HepG2 (cell line): ENCODE measurements around the gene NDRG2. TPM values are rescaled to one million over a fixed set of nuclear protein-coding genes. Genes with fewer than 3 reads are reported as not detected.
A peak's percentile ranks its signal among the peaks of the same experiment; 100 is the strongest.

Experiments
- GATAD2A ChIP-seq: IDR thresholded peaks from 2 replicates; pipeline ENCODE4 v1.6.1; 2016
- GZF1 ChIP-seq: sonication (generic); formaldehyde crosslinking; IDR thresholded peaks from 2 replicates; pipeline ENCODE4 v1.5.1; 2020; ENCODE audit warnings: mild to moderate bottlenecking, missing genetic modification reagents
- IKZF4 ChIP-seq: sonication (generic); formaldehyde crosslinking; IDR thresholded peaks from 2 replicates; pipeline ENCODE4 v1.5.1; 2020; ENCODE audit warnings: borderline replicate concordance, mild to moderate bottlenecking, low read depth, missing genetic modification reagents; ENCODE audit errors: not compliant biosample characterization
- KLF16 ChIP-seq, 2 experiments: sonication (generic) in 1 of 2; formaldehyde crosslinking in 1 of 2; IDR thresholded peaks; 2 replicates each; pipeline versions ENCODE4 v1.6.1 to v1.8.0; 2016 to 2023; ENCODE audit warnings: missing genetic modification reagents in 2 of 2, missing compliant biosample characterization in 1 of 2
- MEF2D ChIP-seq: sonication (generic); formaldehyde crosslinking; IDR thresholded peaks from 2 replicates; pipeline ENCODE4 v1.5.1; 2020; ENCODE audit warnings: mild to moderate bottlenecking, missing genetic modification reagents
- MYC ChIP-seq: sonication (generic); formaldehyde crosslinking; IDR thresholded peaks from 2 replicates; pipeline ENCODE4 v1.9.0; 2021; ENCODE audit warnings: missing genetic modification reagents, borderline replicate concordance
- NCOA1 ChIP-seq: sonication (generic); formaldehyde crosslinking; IDR thresholded peaks from 2 replicates; pipeline ENCODE4 v1.9.0; 2021; ENCODE audit warnings: missing genetic modification reagents
- PAWR ChIP-seq: sonication (generic); formaldehyde crosslinking; IDR thresholded peaks from 2 replicates; pipeline ENCODE4 v1.4.0; 2020; ENCODE audit warnings: missing genetic modification reagents, mild to moderate bottlenecking, borderline replicate concordance
- PCBP1 ChIP-seq: fragments of 200-400 bp; formaldehyde crosslinking; IDR thresholded peaks from 2 replicates; pipeline ENCODE4 v1.6.1; 2017; ENCODE audit warnings: mild to moderate bottlenecking, low read depth, low read length, borderline replicate concordance
- RNF219 ChIP-seq: sonication (generic); formaldehyde crosslinking; IDR thresholded peaks from 2 replicates; pipeline ENCODE4 v1.5.0; 2020; ENCODE audit warnings: mild to moderate bottlenecking, missing genetic modification reagents
- THAP11 ChIP-seq: IDR thresholded peaks from 2 replicates; pipeline ENCODE4 v1.6.1; 2016; ENCODE audit warnings: missing biosample characterization, missing genetic modification reagents
- ZFX ChIP-seq: sonication (generic); formaldehyde crosslinking; IDR thresholded peaks from 2 replicates; pipeline ENCODE4 v1.4.0; 2020; ENCODE audit warnings: mild to moderate bottlenecking, low read depth, missing genetic modification reagents, moderate library complexity
- ZNF337 ChIP-seq: sonication (generic); formaldehyde crosslinking; IDR thresholded peaks from 2 replicates; pipeline ENCODE4 v1.5.1; 2020; ENCODE audit warnings: missing genetic modification reagents, low read depth, mild to moderate bottlenecking, borderline replicate concordance
- ZNF33B ChIP-seq: sonication (generic); formaldehyde crosslinking; IDR thresholded peaks from 2 replicates; pipeline ENCODE4 v1.5.1; 2020; ENCODE audit warnings: mild to moderate bottlenecking, missing genetic modification reagents
- ZNF607 ChIP-seq: sonication (generic); formaldehyde crosslinking; IDR thresholded peaks from 2 replicates; pipeline ENCODE4 v1.5.1; 2020; ENCODE audit warnings: missing genetic modification reagents, mild to moderate bottlenecking, borderline replicate concordance
- ZNF660 ChIP-seq: sonication (generic); formaldehyde crosslinking; IDR thresholded peaks from 2 replicates; pipeline ENCODE4 v1.5.1; 2020; ENCODE audit warnings: mild to moderate bottlenecking, low read depth, missing genetic modification reagents, borderline replicate concordance
- ZNF670 ChIP-seq: sonication (generic); formaldehyde crosslinking; IDR thresholded peaks from 2 replicates; pipeline ENCODE4 v1.8.0; 2022; ENCODE audit warnings: mild to moderate bottlenecking, missing genetic modification reagents, borderline replicate concordance
- ZNF782 ChIP-seq: sonication (generic); formaldehyde crosslinking; IDR thresholded peaks from 2 replicates; pipeline ENCODE4 v1.4.0; 2020; ENCODE audit warnings: missing genetic modification reagents, mild to moderate bottlenecking, borderline replicate concordance
- polyA plus RNA-seq, 8 experiments: library from polyadenylated mRNA; depleted of rRNA in 3 of 8; stranded (reverse) in 7 of 8; unstranded in 1 of 8; fragments of >200 nt; fragmentation: Illumina TruSeq in 4 of 8; extraction: Trizol in 4 of 8; gene quantifications; 2 replicates each; pipeline versions ENCODE4 v1.2.1 to v1.2.3, GENCODE V29; 2011 to 2016; ENCODE audit warnings: low read depth in 4 of 8, missing spikeins in 1 of 8, mixed read lengths in 1 of 8; ENCODE audit not compliant: insufficient read depth in 1 of 8
- total RNA-seq, 5 experiments: library from RNA; depleted of rRNA; stranded (reverse); fragments of >200 nt; fragmentation: Illumina TruSeq; extraction: Trizol; gene quantifications; 2 replicates each; pipeline ENCODE4 v1.2.3, GENCODE V29; 2016; ENCODE audit warnings: low read depth in 1 of 5
- TF ChIP-seq, protein P1 (sequence below): sonication (generic); formaldehyde crosslinking; IDR thresholded peaks from 2 replicates; pipeline ENCODE4 v1.4.0; 2020; ENCODE audit warnings: low read depth, mild to moderate bottlenecking, missing genetic modification reagents
- TF ChIP-seq, protein P2 (sequence below): sonication (generic); formaldehyde crosslinking; IDR thresholded peaks from 2 replicates; pipeline ENCODE4 v1.8.0; 2022; ENCODE audit warnings: low read depth, missing genetic modification reagents

NDRG2 gene
- total and polyA plus RNA-seq, 2 of the 13 experiments (the other 11 are each of a cell fraction or from before 2014, with no cell fraction given) = 27.2 to 189 TPM

DNA sequence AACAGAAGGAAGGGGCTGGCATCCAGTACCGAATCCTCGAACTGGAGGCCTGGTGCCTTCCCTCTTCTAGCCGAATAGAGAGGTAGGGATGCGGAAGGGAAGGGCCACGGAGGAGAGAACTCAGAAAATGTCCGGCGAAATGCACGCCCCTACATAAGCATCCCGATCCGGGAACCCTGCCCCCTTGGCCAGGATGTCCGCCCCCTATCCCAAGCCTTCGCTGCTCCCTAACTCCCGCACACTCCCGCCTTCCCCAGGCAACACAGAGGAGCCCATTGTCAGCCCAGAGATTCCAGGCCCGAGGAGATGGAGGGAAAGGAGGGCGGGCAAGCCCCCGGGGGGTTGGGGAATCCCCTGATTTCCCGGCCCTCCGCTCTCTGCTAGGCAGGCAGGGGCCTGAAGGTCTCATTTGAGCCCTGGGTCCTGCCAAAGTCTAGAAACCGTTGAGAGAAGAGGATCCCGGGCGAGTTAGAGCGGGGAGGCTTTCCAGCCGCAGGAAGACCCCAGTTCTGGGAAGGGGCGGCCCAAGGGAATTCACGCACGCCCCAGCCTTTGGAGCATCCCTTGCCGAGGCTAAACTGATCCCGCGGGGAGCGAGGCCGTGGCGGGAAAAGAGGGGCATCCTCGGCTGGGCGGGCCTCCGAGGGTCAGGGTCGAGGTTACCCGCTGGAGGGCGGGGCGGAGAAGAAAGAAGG lies 44.7 kb upstream of the NDRG2 start (continued):
- 0 out of 2 replicates have a peak, but pooled peaks have one; percentile 15 for TF ChIP-seq ZNF337
- TF ChIP-seq THAP11 (CRISPR knock-in tag) = peak; percentile 49; the same call in 1 of the 2 replicates
- TF ChIP-seq ZNF660 (CRISPR knock-in tag) = no peak
- TF ChIP-seq, protein P1, sequence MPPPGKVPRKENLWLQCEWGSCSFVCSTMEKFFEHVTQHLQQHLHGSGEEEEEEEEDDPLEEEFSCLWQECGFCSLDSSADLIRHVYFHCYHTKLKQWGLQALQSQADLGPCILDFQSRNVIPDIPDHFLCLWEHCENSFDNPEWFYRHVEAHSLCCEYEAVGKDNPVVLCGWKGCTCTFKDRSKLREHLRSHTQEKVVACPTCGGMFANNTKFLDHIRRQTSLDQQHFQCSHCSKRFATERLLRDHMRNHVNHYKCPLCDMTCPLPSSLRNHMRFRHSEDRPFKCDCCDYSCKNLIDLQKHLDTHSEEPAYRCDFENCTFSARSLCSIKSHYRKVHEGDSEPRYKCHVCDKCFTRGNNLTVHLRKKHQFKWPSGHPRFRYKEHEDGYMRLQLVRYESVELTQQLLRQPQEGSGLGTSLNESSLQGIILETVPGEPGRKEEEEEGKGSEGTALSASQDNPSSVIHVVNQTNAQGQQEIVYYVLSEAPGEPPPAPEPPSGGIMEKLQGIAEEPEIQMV (CRISPR knock-in tag) = peak; percentile 79; the same call in 1 of the 2 replicates
- TF ChIP-seq IKZF4 (CRISPR knock-in tag) = no peak
- peak; percentile 73 for TF ChIP-seq ZNF607 (CRISPR knock-in tag)
- peak in 1 of 2 experiments; percentile 12; a peak in 2 of 4 replicates for TF ChIP-seq KLF16 (CRISPR knock-in tag; IDR thresholded peaks at IDR 0.05)
- TF ChIP-seq PAWR (CRISPR knock-in tag) = 0 out of 2 replicates have a peak, but pooled peaks have one; percentile 95
- peak; percentile 49; the same call in 1 of the 2 replicates for TF ChIP-seq GATAD2A
- TF ChIP-seq ZNF33B (CRISPR knock-in tag) = 0 out of 2 replicates have a peak, but pooled peaks have one; percentile 21
- peak; percentile 79 for TF ChIP-seq ZFX (CRISPR knock-in tag)
- TF ChIP-seq RNF219 (CRISPR knock-in tag) = no peak
- TF ChIP-seq, protein P2, sequence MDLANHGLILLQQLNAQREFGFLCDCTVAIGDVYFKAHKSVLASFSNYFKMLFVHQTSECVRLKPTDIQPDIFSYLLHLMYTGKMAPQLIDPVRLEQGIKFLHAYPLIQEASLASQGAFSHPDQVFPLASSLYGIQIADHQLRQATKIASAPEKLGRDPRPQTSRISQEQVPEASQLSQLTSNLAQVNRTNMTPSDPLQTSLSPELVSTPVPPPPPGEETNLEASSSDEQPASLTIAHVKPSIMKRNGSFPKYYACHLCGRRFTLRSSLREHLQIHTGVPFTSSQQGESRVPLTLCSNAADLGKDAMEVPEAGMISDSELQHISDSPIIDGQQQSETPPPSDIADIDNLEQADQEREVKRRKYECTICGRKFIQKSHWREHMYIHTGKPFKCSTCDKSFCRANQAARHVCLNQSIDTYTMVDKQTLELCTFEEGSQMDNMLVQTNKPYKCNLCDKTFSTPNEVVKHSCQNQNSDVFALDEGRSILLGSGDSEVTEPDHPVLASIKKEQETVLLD (CRISPR knock-in tag) = peak; percentile 95
- no peak for TF ChIP-seq ZNF782 (CRISPR knock-in tag)
- TF ChIP-seq GZF1 (CRISPR knock-in tag) = peak; percentile 26; the same call in 1 of the 2 replicates
- TF ChIP-seq ZNF670 = peak; percentile 61; the same call in 1 of the 2 replicates
- TF ChIP-seq PCBP1 = peak; percentile 59; the same call in 1 of the 2 replicates
- peak; percentile 44; the same call in 1 of the 2 replicates for TF ChIP-seq MEF2D (CRISPR knock-in tag)
- 0 out of 2 replicates have a peak, but pooled peaks have one; percentile 71 for TF ChIP-seq NCOA1 (CRISPR knock-in tag)
- TF ChIP-seq MYC (CRISPR knock-in tag) = peak; percentile 34; the same call in 1 of the 2 replicates
